K562 (cell line): ENCODE data around the gene NME7.

ENCODE experiments used
- ATF7 ChIP-seq: fragments of 450-650 bp; IDR thresholded peaks from 2 replicates; pipeline ENCODE4 v1.7.1; 2014; ENCODE audit warnings: mild to moderate bottlenecking, moderate library complexity
- ELF1 ChIP-seq: fragments of 200-800 bp; sonication (Bioruptor generic); IDR thresholded peaks from 2 replicates; pipeline ENCODE4 v1.6.1; 2016; ENCODE audit warnings: missing genetic modification characterization, missing compliant biosample characterization
- MCM7 ChIP-seq, 2 experiments: fragments of 450-650 bp; IDR thresholded peaks; 2 replicates each; pipeline ENCODE4 v1.6.1; 2016 to 2018

DNA sequence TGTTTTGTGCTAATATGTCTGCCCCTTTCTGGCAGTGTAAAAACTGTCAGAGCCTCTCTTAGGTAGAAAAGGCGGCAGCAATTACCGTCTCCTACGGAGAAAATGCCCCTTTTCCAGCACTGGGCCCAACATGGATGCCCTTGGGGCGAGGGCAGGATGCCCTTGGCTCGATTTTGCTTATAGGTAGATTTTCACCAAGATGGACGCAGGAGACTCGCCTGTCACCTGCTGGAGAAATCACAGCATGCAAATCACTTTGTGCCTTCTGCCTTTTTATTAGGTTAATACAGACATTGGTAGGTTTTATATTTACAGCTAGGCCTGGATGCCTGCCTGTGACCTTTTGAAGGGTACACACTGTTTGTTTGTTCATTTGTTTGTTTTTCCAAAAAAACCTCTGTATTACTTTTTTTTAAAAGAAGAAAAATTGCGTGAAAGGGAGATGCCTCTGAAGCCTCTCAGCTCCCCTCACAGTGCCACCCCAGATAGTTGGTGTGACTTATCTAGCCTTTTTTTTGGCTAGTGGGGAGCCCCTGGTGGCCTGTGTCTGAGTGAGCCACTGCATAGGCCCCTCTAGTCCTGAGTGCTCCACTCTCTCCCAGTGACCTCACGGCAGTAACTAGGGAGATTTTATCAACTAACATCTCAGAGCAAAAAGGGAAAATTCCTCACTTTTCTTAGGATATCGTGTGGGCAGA lies 258.6 kb downstream of the NME7 start:
- TF ChIP-seq ATF7 (no peak), ELF1 (tag) (no peak), MCM7 (IDR thresholded peaks at IDR 0.05) (no peak)
